OCI-LY7 (cell line): ENCODE data around the gene MPPED1. TPM values are rescaled to one million over a fixed set of nuclear protein-coding genes. Genes with fewer than 3 reads are reported as not detected.

Source experiments
- BruUV-seq: library from RNA; stranded (reverse); fragments of 400-500 nt; replicated peaks from 2 replicates; lab custom pipeline; 2021; lab: Mats Ljungman, UMichigan
- CTCF ChIA-PET: fragments of 300-600 bp; sonication (Branson Sonifier 250); formaldehyde crosslinking; loops from one replicate; lab custom pipeline; 2022; ENCODE audit warnings: antibody characterized with exemption; ENCODE audit not compliant: unreplicated experiment; lab: Charles Lee
- POLR2A ChIA-PET: fragments of 300-600 bp; sonication (Branson Sonifier 250); formaldehyde crosslinking; loops from one replicate; lab custom pipeline; 2022; ENCODE audit warnings: antibody characterized with exemption; lab: Charles Lee
- DNase-seq: peaks from one replicate; pipeline ENCODE4 v3.0.0-alpha.2; 2015; ENCODE audit warnings: low spot score
- H2AFZ ChIP-seq: fragments of 200-600 bp; sonication (generic), shearing (Covaris generic); 2 replicates; pipeline ENCODE4 v1.6.1; 2014; ENCODE audit warnings: mild to moderate bottlenecking, antibody characterized with exemption, low read length, moderate library complexity
- H3K27ac ChIP-seq: fragments of 200-600 bp; sonication (generic); 2 replicates; pipeline ENCODE4 v1.5.1; 2014; ENCODE audit warnings: mixed run types, low read depth, mild to moderate bottlenecking, moderate library complexity, low read length, inconsistent platforms; ENCODE audit not compliant: poor library complexity, severe bottlenecking
- H3K36me3 ChIP-seq: fragments of 200-600 bp; sonication (generic); 2 replicates; pipeline ENCODE4 v1.6.1; 2014; ENCODE audit warnings: mild to moderate bottlenecking, antibody characterized with exemption, low read length, moderate library complexity, mixed read lengths; ENCODE audit not compliant: insufficient read depth
- H3K4me1 ChIP-seq: fragments of 200-600 bp; sonication (generic); 2 replicates; pipeline ENCODE4 v1.5.1; 2014; ENCODE audit warnings: mild to moderate bottlenecking, low read length; ENCODE audit not compliant: insufficient read depth, poor library complexity, severe bottlenecking
- H3K4me2 ChIP-seq: fragments of 200-600 bp; sonication (generic); 2 replicates; pipeline ENCODE4 v1.6.1; 2014; ENCODE audit warnings: mild to moderate bottlenecking, low read length
- H3K4me3 ChIP-seq: fragments of 200-600 bp; sonication (generic); 2 replicates; pipeline ENCODE4 v1.5.1; 2014; ENCODE audit warnings: mild to moderate bottlenecking, low read depth, low read length; ENCODE audit not compliant: poor library complexity, severe bottlenecking
- H3K79me2 ChIP-seq: fragments of 200-600 bp; sonication (generic); 2 replicates; pipeline ENCODE4 v1.6.1; 2016; ENCODE audit warnings: low read depth, mild to moderate bottlenecking, low read length, moderate library complexity, mixed read lengths; ENCODE audit not compliant: insufficient read depth
- H3K9me2 ChIP-seq: fragments of 200-600 bp; sonication (generic); 2 replicates; pipeline ENCODE4 v1.6.1; 2016; ENCODE audit warnings: mild to moderate bottlenecking, low read length, mixed read lengths; ENCODE audit not compliant: insufficient read depth
- H3K9me3 ChIP-seq: fragments of 200-600 bp; sonication (generic); 2 replicates; pipeline ENCODE4 v1.6.1; 2014; ENCODE audit warnings: mild to moderate bottlenecking, mixed run types, low read length, mixed read lengths
- H4K20me1 ChIP-seq: fragments of 200-600 bp; sonication (generic); 2 replicates; pipeline ENCODE4 v1.6.1; 2014; ENCODE audit warnings: mild to moderate bottlenecking, antibody characterized with exemption, low read length, moderate library complexity, mixed read lengths; ENCODE audit not compliant: insufficient read depth
- EZH2phosphoT487 ChIP-seq: fragments of 200-600 bp; sonication (generic); IDR thresholded peaks from 2 replicates; pipeline ENCODE4 v1.6.1; 2018; ENCODE audit warnings: low read depth, borderline replicate concordance, mild to moderate bottlenecking, mixed run types, antibody characterized with exemption, low read length, moderate library complexity, mixed read lengths
- intact Hi-C: fragments of 100-400 bp; cut with micrococcal nuclease; formaldehyde crosslinking; loops from one replicate; pipeline ENCODE4 v1.10.0; 2022; ENCODE audit not compliant: unreplicated experiment
- total RNA-seq, 2 experiments: library from RNA; depleted of rRNA in 1 of 2; stranded (reverse); fragments of >200 nt in 1 of 2; shearing (Covaris generic) in 1 of 2; gene quantifications; 2 replicates each; pipeline ENCODE4 v1.2.3, GENCODE V29; 2014 to 2022
- TF ChIP-seq, protein P1 (sequence below): fragments of 200-600 bp; sonication (generic); conservative IDR thresholded peaks from 2 replicates; pipeline ENCODE4 v1.5.1; 2014; ENCODE audit warnings: mild to moderate bottlenecking, antibody characterized with exemption, low read length, moderate library complexity, mixed read lengths

Gene MPPED1
- total RNA-seq, 2 experiments from 2014 or later = not detected

- no peak for DNase-seq
- intact Hi-C loops = no loop called here
- CTCF ChIA-PET = no interaction called here
- no peaks in the 10 kb centered on the region for H3K9me2 ChIP-seq
- no peaks in the 10 kb centered on the region for H3K36me3 ChIP-seq
- TF ChIP-seq, protein P1, sequence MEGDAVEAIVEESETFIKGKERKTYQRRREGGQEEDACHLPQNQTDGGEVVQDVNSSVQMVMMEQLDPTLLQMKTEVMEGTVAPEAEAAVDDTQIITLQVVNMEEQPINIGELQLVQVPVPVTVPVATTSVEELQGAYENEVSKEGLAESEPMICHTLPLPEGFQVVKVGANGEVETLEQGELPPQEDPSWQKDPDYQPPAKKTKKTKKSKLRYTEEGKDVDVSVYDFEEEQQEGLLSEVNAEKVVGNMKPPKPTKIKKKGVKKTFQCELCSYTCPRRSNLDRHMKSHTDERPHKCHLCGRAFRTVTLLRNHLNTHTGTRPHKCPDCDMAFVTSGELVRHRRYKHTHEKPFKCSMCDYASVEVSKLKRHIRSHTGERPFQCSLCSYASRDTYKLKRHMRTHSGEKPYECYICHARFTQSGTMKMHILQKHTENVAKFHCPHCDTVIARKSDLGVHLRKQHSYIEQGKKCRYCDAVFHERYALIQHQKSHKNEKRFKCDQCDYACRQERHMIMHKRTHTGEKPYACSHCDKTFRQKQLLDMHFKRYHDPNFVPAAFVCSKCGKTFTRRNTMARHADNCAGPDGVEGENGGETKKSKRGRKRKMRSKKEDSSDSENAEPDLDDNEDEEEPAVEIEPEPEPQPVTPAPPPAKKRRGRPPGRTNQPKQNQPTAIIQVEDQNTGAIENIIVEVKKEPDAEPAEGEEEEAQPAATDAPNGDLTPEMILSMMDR = no peak
- TF ChIP-seq EZH2phosphoT487 = no peak
- POLR2A ChIA-PET = no interaction called here
- no peaks in the 10 kb centered on the region for H3K4me1 ChIP-seq
- BruUV-seq = no TSS peak
- H3K79me2 ChIP-seq = no peaks in the 10 kb centered on the region
- H3K4me3 ChIP-seq = no peak overlapping the region
- no peaks in the 10 kb centered on the region for H4K20me1 ChIP-seq
- H3K27ac ChIP-seq = no peak overlapping the region
- no peaks in the 10 kb centered on the region for H3K9me3 ChIP-seq
- H2AFZ ChIP-seq = no peak overlapping the region
- no peak overlapping the region for H3K4me2 ChIP-seq
Observed at GRCh38 chr22:43406186-43406790, 5.5 kb upstream of the MPPED1 start.

- no peaks in the 10 kb centered on the region for H3K9me2 ChIP-seq
- no peak for TF ChIP-seq EZH2phosphoT487
- TF ChIP-seq, protein P1 = no peak
- POLR2A ChIA-PET = no interaction called here
Observed at GRCh38 chr22:43407591-43407990, 4.2 kb upstream of the MPPED1 start.

DNA sequence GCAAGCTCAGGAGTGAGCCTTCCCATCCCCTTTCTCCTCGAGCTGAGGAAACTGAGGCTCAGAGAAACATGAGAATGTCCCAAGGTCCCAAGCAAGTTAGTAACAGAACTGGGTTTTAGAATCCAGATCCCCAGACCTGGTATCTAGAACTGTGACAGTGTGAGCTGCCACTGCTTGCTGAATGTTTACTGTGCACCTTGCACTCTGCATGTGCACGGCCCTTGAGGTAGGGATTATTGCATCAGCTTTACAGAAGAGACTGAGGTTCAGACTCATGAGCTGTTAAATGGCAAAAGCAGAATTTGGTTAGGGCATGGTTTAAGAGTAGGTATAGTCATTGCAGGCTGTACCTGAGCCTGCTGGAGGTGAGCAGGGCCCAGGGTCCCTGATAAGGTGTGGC, 3.8 kb upstream of the MPPED1 start:
- Histone ChIP-seq H2AFZ (no peak overlapping the region), H3K27ac (no peak overlapping the region), H3K36me3 (no peaks in the 10 kb centered on the region), H4K20me1 (no peaks in the 10 kb centered on the region), H3K4me2 (no peak overlapping the region), H3K9me2 (no peaks in the 10 kb centered on the region), H3K4me3 (no peak overlapping the region), H3K9me3 (no peaks in the 10 kb centered on the region), H3K4me1 (no peaks in the 10 kb centered on the region), H3K79me2 (no peaks in the 10 kb centered on the region)
- ChIA-PET CTCF (no interaction called here), POLR2A (interaction anchor here (0.6 kb wide), 1 partner anchor 38 kb away, joined by 4 read pairs; no protein-coding TSS in a partner anchor)
- TF ChIP-seq, protein P1 = no peak
- intact Hi-C loops = no loop called here
- BruUV-seq = no TSS peak
- no peak for DNase-seq

More at GRCh38 chr22:43407591-43407990, 4.2 kb upstream of the MPPED1 start:
- no peak overlapping the region for H3K4me2 ChIP-seq
- no peak overlapping the region for H3K4me3 ChIP-seq
- CTCF ChIA-PET = no interaction called here
- DNase-seq = no peak
- no peaks in the 10 kb centered on the region for H4K20me1 ChIP-seq
- intact Hi-C loops = no loop called here
- H3K27ac ChIP-seq = no peak overlapping the region
- H3K79me2 ChIP-seq = no peaks in the 10 kb centered on the region
- BruUV-seq = no TSS peak
- H3K9me3 ChIP-seq = no peaks in the 10 kb centered on the region
- H3K36me3 ChIP-seq = no peaks in the 10 kb centered on the region
- H3K4me1 ChIP-seq = no peaks in the 10 kb centered on the region
- H2AFZ ChIP-seq = no peak overlapping the region
